Measurements from ENCODE around the gene GCC2.
A peak's percentile ranks its signal among the peaks of the same experiment; 100 is the strongest.
"Not testable (repeated sequence)": the region's sequence is repeated elsewhere in the genome, so short reads cannot be mapped to it uniquely, and the experiment has no call there.

GCC2 gene

GRCh38 chr2:108448678-108449409 is at the start of gene GCC2:
Gene GCC2, plus strand, starts transcription at chr2:108449206. Its CDS starts 69 bp downstream, at chr2:108449275.
- peak; percentile 85 to 91 for DNase-seq

DNA sequence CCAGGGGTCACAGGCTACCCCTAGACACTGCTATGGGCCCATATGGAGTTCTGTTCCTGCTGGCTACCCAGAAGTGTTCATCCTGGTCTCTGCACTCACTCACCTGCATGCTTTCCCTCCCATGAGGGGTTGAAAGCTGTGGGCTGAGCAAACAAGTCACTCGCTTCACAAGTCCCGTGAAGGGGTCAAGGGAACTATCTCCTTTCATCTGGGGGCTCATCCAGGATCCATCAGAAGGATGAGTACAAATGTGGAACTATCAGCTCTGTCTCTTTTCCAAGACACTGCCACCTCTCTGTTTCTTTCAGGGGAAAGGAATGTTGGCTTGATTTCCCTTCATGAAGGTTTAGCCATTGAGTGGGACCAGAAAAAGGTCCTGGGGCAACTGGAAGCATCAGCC is 49.5 kb upstream of the GCC2 start:
- no peak for DNase-seq

- DNase-seq: no peak
These were observed 47.2 kb upstream of the GCC2 start for GRCh38 chr2:108401800-108402199.

- DNase-seq: no peak
These were observed 45.5 kb upstream of the GCC2 start for GRCh38 chr2:108403494-108403893.

DNA sequence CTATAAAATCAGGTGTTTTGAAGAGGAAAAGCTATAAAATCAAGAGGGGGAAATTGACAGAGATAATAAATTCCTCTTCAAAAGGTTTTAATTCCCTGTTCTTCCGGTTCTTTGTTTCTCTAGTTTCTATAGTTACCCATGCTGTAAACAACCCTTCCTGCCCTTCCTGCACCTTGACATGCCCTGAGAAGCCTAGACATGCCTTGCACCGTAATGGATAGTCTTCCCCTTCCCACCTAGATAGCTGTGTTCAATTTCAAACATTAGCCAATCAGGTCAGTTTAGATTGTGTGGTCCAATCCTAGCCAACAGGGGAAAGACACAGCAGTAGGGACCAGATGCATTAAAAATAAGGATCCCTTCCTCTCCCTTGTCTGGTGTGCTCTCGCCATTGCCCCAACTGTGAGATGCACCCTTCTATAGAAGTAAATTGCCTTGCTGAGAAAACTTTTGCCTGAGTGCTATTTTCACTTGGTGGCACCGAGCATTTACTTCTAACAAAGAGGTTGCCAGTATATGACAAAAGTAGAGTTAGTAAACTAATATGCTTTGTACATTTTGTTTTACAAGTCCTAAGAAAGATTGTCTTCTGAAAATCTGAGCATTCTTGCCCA is 44.1 kb upstream of the GCC2 start:
- no peak for DNase-seq

GRCh38 chr2:108407864-108408729 is 40.9 kb upstream of the GCC2 start:
- DNase-seq: no peak

DNA sequence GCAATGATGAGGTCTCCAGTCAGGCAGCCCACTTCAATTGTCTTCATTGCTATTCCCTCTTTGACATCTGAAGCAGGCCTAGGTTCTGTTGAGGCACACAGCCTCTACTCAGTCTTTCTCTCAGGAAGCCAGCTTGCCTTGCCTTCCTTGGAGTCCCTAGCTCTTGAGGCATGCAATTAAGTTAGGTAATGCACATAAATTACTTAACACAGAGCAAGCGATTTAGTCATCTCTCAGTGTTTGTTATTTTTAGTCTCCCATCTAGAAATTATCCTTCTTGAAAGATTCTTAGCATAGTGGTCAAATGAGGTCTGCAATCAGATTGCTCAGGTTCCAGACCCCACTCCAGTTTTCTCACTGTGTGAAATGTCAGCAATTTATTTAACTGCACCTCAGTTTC is 39.2 kb upstream of the GCC2 start:
- DNase-seq: no peak

DNA sequence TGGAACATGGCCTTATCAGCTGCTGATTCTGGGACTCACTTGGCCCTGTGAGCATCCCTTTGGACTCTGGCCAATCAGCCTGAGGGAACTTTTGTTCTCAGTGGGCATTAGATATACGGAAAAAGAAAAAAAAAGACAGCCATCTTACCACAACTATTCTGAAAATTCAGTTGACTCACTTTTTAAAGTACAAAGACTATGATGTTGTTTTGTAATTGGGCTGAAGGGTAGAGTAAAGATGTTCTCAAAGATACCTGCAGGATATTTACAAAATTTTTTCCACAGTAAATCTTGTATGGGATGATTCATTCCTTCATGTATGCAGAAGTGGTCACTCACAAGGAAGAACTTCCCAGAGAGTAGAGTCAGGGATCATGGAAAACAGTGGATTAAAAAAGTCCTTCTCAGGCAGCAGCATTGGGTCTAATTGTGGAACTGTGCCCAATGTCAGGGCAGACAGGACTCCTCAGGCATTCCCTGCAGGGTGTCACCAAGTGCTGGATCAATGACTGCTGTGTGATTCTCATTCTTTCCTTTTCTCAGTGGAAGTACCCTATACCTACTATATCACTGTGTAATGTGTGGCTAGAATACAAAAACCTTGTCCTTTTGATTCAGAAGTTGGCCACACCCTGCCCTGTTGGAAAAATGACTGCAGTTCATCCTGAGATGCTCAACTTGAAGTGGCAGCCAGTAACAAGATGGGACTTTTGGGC is 35.9 kb upstream of the GCC2 start:
- no peak for DNase-seq

GRCh38 chr2:108413711-108414095 is 35.3 kb upstream of the GCC2 start:
- DNase-seq: no peak

DNA sequence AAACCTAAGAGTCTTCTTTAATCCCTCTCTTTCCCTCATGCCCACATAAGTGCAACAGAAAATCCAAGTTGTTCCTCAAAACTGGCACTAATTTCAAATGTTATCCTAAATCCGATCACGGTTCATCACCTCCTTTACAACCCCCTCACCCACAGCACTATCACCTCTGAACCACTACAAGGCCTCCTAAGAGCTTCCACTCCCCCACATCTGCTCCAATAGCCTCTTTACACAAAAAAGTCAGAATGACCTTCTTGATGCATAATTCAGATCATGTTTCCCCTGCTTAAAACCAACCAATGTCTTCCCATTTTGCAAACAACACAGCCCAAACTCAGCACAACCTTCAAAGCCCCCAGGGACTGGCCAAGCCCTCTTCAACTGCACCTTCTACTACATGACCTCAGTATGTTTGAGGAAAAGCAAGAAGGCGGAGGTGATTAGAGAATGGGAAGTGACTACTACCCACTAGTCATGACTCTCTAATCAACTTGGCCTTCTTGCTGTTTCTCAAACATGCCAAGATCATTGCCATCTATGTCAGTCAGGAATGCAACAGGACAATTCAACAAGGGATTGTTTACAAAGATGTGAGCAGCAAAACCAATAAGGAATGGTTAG is 34.6 kb upstream of the GCC2 start:
- no peak for DNase-seq

- DNase-seq: no peak
These were observed 34.1 kb upstream of the GCC2 start for GRCh38 chr2:108414945-108415344.

DNA sequence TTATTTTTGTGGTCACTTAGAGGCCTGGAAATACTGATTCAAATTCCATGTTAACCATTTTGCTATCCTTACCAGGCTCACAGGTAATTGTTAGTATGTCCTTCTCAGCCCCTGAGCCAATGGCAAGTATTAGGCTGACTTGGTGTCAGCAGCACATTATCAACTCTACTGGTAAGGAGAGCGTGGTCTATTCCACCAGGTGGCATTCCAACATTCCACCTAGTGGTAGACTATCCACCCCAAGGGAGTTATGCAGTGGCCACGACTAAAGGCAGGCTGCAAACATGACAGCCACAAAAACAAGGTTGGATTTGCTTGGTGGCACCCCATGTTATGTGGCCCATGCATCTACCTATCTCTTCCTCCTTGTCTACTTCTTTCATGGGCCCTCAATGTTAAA is 31.8 kb upstream of the GCC2 start:
- no peak for DNase-seq

DNA sequence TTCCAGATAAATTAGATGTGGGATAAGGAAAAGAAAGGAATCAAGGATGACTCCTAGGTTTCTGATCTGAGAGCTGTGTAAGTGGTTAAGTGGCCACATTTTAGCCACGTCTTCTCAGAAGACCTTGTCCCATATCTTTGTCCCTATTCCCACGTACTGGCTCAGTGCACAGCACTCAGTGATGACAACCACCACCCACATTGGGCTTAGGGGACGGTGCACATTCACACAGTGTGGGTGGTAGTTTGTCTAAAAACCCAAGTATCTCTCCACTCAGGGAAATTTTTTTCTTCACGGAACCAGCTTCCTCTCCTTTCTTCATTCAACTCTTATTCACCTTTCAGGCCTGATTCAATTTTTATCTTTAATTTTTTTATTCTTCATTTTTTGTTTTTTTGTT is 30.6 kb upstream of the GCC2 start:
- no peak for DNase-seq

- DNase-seq: no peak
These were observed 25.9 kb upstream of the GCC2 start for GRCh38 chr2:108423067-108423466.

DNA sequence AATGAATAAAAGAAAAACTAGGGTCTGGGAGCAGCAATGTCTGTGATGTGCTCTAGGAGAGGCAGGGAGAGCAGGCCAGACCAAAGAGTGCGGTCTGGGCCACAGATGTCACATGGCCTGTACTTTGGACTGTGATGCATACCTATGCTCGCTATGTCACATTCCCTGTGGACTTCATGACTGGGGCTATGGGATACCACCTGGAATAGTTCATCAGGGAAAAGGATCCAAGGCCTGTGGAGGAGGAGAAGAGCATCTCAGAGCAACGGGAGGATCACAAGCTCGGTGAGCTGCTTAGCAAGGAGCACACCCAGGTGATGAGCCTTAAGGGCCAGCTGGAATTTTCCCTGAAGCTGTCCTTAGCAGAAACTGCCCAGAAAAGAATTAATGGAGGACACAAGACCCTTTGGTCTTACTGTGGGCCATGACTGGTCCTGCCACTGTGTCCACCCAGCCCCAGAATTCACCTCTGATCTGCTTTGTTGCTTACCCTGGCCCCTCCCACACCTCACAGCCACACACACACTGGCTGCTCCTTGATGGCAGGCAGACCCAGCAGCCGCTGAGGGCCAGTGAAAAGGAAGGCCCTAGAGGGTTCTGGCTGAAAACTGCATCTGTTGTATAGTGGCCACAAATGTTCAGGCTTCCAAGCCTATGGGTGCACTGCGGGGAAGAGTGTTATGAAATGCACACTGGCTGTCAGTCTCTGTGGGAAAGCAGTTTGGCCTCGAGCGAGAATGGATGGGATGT is 25.3 kb upstream of the GCC2 start:
- no peak for DNase-seq

GRCh38 chr2:108428286-108429009 is 20.6 kb upstream of the GCC2 start:
- DNase-seq: no peak

GRCh38 chr2:108435578-108435977 is 13.4 kb upstream of the GCC2 start:
- not testable (repeated sequence) for DNase-seq

- no peak for DNase-seq
These were observed 12.0 kb upstream of the GCC2 start for GRCh38 chr2:108436976-108437375.

DNA sequence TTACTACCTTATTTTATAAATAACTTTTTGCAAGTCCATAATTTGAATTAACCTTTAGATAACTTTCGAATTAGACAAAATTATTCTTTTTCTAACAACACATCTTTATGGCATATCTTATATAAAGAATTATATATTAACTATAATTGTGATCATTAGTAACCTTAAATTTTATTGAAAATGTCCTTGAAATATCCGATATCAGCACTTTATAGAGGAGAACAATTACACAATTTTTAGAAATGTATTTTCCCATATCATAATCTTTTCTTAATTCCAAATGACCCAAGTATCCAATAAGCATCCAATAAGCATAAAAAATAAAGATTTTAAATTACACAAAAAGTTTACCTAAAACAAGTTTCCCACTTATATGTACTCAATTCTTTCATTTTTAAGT is 7.3 kb upstream of the GCC2 start:
- no peak for DNase-seq

DNA sequence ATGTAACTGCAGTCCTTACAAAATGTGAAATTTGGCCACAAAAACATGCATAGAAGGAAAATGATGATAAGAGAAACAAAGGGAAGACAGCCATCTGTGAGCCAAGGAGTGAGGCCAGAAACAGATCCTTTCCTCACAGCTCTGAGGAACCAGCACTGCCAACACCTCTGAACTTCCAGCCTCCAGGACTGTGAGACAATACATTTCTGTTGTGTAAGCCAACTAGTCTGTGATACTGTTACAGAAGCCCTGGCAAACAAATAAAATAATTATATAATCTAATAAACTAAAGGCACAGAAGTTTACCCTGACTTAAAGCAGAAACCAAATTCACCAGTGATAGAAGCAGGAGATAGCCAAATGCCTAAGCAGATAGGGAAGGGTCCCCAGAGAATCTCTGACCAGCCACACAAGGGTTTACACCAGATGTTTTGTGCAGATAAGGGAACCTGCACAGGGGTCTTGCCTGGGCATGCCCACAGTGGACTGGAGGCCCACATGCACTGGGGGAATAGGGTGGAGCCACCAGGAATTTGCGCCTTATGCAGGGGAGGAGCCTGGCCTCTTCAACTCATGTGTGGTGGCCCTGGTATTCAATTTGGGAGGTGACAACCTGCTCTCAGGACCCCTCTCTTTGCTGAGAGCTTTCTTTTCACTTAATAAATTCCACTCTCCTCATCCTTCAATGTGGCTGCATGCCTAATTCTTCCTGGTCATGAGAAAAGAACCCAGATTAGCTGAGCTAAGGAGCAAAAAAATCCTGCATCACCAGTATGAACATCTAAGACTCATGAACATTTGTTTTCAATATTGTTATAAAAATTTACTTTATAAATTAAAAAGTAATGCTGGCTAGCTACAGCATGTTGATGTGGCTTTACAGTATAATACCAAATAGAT is 3.8 kb upstream of the GCC2 start:
- DNase-seq: no peak
